ENCODE data around the gene CBX4.

The CBX4 gene

GRCh38 chr17:79785017-79785899 is 54.0 kb downstream of the CBX4 start:
- no peak for DNase-seq

- DNase-seq: no peak
Measured at GRCh38 chr17:79784353-79785016, 54.8 kb downstream of the CBX4 start.

- DNase-seq: no peak
Measured at GRCh38 chr17:79783891-79784290, 55.3 kb downstream of the CBX4 start.
